ENCODE measurements around the gene SRSF4.
"Not testable (repeated sequence)": the region's sequence is repeated elsewhere in the genome, so short reads cannot be mapped to it uniquely, and the experiment has no call there.

- TF ChIP-seq, protein P1, sequence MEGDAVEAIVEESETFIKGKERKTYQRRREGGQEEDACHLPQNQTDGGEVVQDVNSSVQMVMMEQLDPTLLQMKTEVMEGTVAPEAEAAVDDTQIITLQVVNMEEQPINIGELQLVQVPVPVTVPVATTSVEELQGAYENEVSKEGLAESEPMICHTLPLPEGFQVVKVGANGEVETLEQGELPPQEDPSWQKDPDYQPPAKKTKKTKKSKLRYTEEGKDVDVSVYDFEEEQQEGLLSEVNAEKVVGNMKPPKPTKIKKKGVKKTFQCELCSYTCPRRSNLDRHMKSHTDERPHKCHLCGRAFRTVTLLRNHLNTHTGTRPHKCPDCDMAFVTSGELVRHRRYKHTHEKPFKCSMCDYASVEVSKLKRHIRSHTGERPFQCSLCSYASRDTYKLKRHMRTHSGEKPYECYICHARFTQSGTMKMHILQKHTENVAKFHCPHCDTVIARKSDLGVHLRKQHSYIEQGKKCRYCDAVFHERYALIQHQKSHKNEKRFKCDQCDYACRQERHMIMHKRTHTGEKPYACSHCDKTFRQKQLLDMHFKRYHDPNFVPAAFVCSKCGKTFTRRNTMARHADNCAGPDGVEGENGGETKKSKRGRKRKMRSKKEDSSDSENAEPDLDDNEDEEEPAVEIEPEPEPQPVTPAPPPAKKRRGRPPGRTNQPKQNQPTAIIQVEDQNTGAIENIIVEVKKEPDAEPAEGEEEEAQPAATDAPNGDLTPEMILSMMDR (IDR thresholded peaks at IDR 0.05; ENCODE audit: poor library complexity): not testable (repeated sequence)
- TF ChIP-seq EZH2 (IDR thresholded peaks at IDR 0.05; ENCODE audit: borderline replicate concordance); EZH2phosphoT487 (IDR thresholded peaks at IDR 0.05; ENCODE audit: low read depth, severe bottlenecking, unreplicated experiment): not testable (repeated sequence)
These were observed 50.6 kb downstream of the SRSF4 start for GRCh38 chr1:29131056-29131455.

All from hepatocyte (in vitro differentiated cells).